IPS DF 6.9 (cell line): ENCODE results near the gene POLR2J.

Source experiments
- DNase-seq: peaks from one replicate; pipeline ENCODE4 v3.0.0-alpha.2; 2013; ENCODE audit warnings: low read depth, low spot score
- H3K27ac ChIP-seq: one replicate; pipeline ENCODE4 v1.5.1; 2013; ENCODE audit warnings: low read length, control low read depth
- H3K27me3 ChIP-seq: 2 replicates; pipeline ENCODE4 v1.6.1; 2013; ENCODE audit warnings: mild to moderate bottlenecking, low read length; ENCODE audit not compliant: control insufficient read depth, insufficient read depth
- H3K36me3 ChIP-seq: 2 replicates; pipeline ENCODE4 v1.6.1; 2013; ENCODE audit warnings: low read length; ENCODE audit not compliant: control insufficient read depth, insufficient read depth
- H3K4me1 ChIP-seq: 2 replicates; pipeline ENCODE4 v1.6.1; 2013; ENCODE audit warnings: low read length; ENCODE audit not compliant: control insufficient read depth, insufficient read depth
- H3K4me3 ChIP-seq: 2 replicates; pipeline ENCODE4 v1.5.1; 2013; ENCODE audit warnings: mild to moderate bottlenecking, low read length
- H3K9me3 ChIP-seq: 2 replicates; pipeline ENCODE4 v1.6.1; 2013; ENCODE audit warnings: low read length, inconsistent platforms; ENCODE audit not compliant: control insufficient read depth, insufficient read depth
- WGBS: extraction: QIAGEN DNeasy Blood & Tissue Kit; methylation state at CpG from one replicate; pipeline ENCODE4 v1.1.7; 2013; ENCODE audit warnings: mixed read lengths, missing lambda C conversion rate; ENCODE audit not compliant: insufficient read length, insufficient coverage; 5-methylcytosine and 5-hydroxymethylcytosine counted together

POLR2J gene

GRCh38 chr7:102451371-102452054, 27.2 kb downstream of the POLR2J start:
- H3K27ac ChIP-seq: no peak overlapping the region
- DNase-seq: no peak
- no CpG with 5 or more reads among the region's 23 CpGs for WGBS
- no peaks in the 10 kb centered on the region for H3K9me3 ChIP-seq
- H3K4me1 ChIP-seq: no peaks in the 10 kb centered on the region; the same call in 1 of the 2 replicates
- H3K27me3 ChIP-seq: no peaks in the 10 kb centered on the region
- no peak overlapping the region for H3K4me3 ChIP-seq
- H3K36me3 ChIP-seq: peaks cover 3% of the 10 kb centered on the region; the same call in 1 of the 2 replicates

- DNase-seq: no peak
- Histone ChIP-seq H3K27ac (no peak overlapping the region), H3K27me3 (no peaks in the 10 kb centered on the region), H3K4me1 (no peaks in the 10 kb centered on the region; the same call in 1 of the 2 replicates), H3K9me3 (no peaks in the 10 kb centered on the region), H3K4me3 (no peak overlapping the region), H3K36me3 (peaks cover 6% of the 10 kb centered on the region; the same call in 1 of the 2 replicates)
- WGBS: no CpG with 5 or more reads among the region's 6 CpGs
These were observed 28.5 kb downstream of the POLR2J start for GRCh38 chr7:102450242-102450641.

- Histone ChIP-seq H3K27me3 (no peaks in the 10 kb centered on the region), H3K4me3 (no peak overlapping the region), H3K4me1 (no peaks in the 10 kb centered on the region; the same call in 1 of the 2 replicates), H3K36me3 (peaks cover 6% of the 10 kb centered on the region; the same call in 1 of the 2 replicates), H3K27ac (no peak overlapping the region), H3K9me3 (no peaks in the 10 kb centered on the region)
- no CpG with 5 or more reads among the region's 15 CpGs for WGBS
- DNase-seq: no peak
These were observed 29.6 kb downstream of the POLR2J start for GRCh38 chr7:102449136-102449535.

- no peaks in the 10 kb centered on the region for H3K9me3 ChIP-seq
- H3K36me3 ChIP-seq: peaks cover 6% of the 10 kb centered on the region; the same call in 1 of the 2 replicates
- no CpG with 5 or more reads among the region's 14 CpGs for WGBS
These were observed 31.4 kb downstream of the POLR2J start for GRCh38 chr7:102447311-102447710.

GRCh38 chr7:102446387-102447156, 32.1 kb downstream of the POLR2J start:
- Histone ChIP-seq H3K9me3 (no peaks in the 10 kb centered on the region), H3K27me3 (no peaks in the 10 kb centered on the region), H3K4me3 (no peak overlapping the region), H3K27ac (no peak overlapping the region), H3K36me3 (peaks cover 6% of the 10 kb centered on the region; the same call in 1 of the 2 replicates), H3K4me1 (no peaks in the 10 kb centered on the region)
- no CpG with 5 or more reads among the region's 41 CpGs for WGBS
- no peak for DNase-seq

More at GRCh38 chr7:102447311-102447710, 31.4 kb downstream of the POLR2J start:
- H3K27ac ChIP-seq: no peak overlapping the region
- H3K4me1 ChIP-seq: no peaks in the 10 kb centered on the region; the same call in 1 of the 2 replicates
- DNase-seq: no peak
- H3K27me3 ChIP-seq: no peaks in the 10 kb centered on the region
- no peak overlapping the region for H3K4me3 ChIP-seq

- Histone ChIP-seq H3K36me3 (peaks cover 6% of the 10 kb centered on the region; the same call in 1 of the 2 replicates), H3K9me3 (no peaks in the 10 kb centered on the region), H3K4me1 (no peaks in the 10 kb centered on the region), H3K27ac (no peak overlapping the region), H3K4me3 (no peak overlapping the region), H3K27me3 (no peaks in the 10 kb centered on the region)
- DNase-seq: no peak
- WGBS: no CpG with 5 or more reads among the region's 2 CpGs
These were observed 33.0 kb downstream of the POLR2J start for GRCh38 chr7:102445674-102446071.

GRCh38 chr7:102444961-102445673, 33.6 kb downstream of the POLR2J start:
- Histone ChIP-seq H3K4me3 (no peak overlapping the region), H3K27me3 (no peaks in the 10 kb centered on the region), H3K9me3 (no peaks in the 10 kb centered on the region), H3K4me1 (no peaks in the 10 kb centered on the region), H3K27ac (no peak overlapping the region), H3K36me3 (peaks cover 6% of the 10 kb centered on the region; the same call in 1 of the 2 replicates)
- no peak for DNase-seq
- no CpG with 5 or more reads among the region's 17 CpGs for WGBS

- Histone ChIP-seq H3K36me3 (peaks cover 8% of the 10 kb centered on the region; the same call in 1 of the 2 replicates), H3K27me3 (no peaks in the 10 kb centered on the region), H3K9me3 (no peaks in the 10 kb centered on the region), H3K4me3 (no peak overlapping the region), H3K27ac (no peak overlapping the region), H3K4me1 (no peaks in the 10 kb centered on the region)
- DNase-seq: no peak
- no CpG with 5 or more reads among the region's 17 CpGs for WGBS
These were observed 38.5 kb downstream of the POLR2J start for GRCh38 chr7:102439963-102440795.

- H3K4me1 ChIP-seq: peaks cover 6% of the 10 kb centered on the region; the same call in 1 of the 2 replicates
- H3K27me3 ChIP-seq: no peaks in the 10 kb centered on the region
- H3K27ac ChIP-seq: no peak overlapping the region
- H3K4me3 ChIP-seq: no peak overlapping the region
- no peaks in the 10 kb centered on the region for H3K9me3 ChIP-seq
- no peak for DNase-seq
- peaks cover 8% of the 10 kb centered on the region; the same call in 1 of the 2 replicates for H3K36me3 ChIP-seq
- WGBS: no CpG with 5 or more reads among the region's 10 CpGs
These were observed 42.6 kb downstream of the POLR2J start for GRCh38 chr7:102436118-102436517.
